ENCODE data around the gene MAGEE1.

MAGEE1 gene, protein sequence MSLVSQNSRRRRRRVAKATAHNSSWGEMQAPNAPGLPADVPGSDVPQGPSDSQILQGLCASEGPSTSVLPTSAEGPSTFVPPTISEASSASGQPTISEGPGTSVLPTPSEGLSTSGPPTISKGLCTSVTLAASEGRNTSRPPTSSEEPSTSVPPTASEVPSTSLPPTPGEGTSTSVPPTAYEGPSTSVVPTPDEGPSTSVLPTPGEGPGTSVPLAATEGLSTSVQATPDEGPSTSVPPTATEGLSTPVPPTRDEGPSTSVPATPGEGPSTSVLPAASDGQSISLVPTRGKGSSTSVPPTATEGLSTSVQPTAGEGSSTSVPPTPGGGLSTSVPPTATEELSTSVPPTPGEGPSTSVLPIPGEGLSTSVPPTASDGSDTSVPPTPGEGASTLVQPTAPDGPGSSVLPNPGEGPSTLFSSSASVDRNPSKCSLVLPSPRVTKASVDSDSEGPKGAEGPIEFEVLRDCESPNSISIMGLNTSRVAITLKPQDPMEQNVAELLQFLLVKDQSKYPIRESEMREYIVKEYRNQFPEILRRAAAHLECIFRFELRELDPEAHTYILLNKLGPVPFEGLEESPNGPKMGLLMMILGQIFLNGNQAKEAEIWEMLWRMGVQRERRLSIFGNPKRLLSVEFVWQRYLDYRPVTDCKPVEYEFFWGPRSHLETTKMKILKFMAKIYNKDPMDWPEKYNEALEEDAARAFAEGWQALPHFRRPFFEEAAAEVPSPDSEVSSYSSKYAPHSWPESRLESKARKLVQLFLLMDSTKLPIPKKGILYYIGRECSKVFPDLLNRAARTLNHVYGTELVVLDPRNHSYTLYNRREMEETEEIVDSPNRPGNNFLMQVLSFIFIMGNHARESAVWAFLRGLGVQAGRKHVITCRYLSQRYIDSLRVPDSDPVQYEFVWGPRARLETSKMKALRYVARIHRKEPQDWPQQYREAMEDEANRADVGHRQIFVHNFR

GRCh38 chrX:76427560-76428242 is at the start of gene MAGEE1:
MAGEE1 (plus strand) TSS chrX:76427710; CDS start chrX:76427931, 221 bp downstream.
- peak; percentile 45 for DNase-seq

- no peak for DNase-seq
These were observed 28.5 kb upstream of the MAGEE1 start for GRCh38 chrX:76398970-76399369.

DNA sequence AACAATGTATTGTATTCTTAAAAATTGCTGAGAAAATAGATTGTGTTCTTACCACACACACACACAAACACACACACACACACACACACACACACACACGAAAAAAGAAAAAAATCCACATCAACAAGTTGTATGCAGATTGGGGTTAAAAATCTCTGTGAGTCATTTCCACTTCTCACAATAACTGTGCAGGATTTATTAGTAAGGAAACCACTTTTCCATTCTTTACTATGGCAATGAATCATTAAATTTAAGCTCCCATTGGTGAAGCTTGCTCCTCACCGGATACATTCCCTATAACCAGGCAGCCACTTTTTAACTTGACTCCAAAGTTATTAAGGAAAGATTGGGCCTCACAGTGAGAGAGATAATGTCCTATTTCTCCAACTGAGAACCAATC is 19.7 kb upstream of the MAGEE1 start:
- DNase-seq, result no peak

GRCh38 chrX:76420237-76420636 is 7.3 kb upstream of the MAGEE1 start:
- no peak for DNase-seq

- no peak for DNase-seq
These were observed 977 bp downstream of the MAGEE1 start for GRCh38 chrX:76428243-76429130.

GRCh38 chrX:76433219-76433618 is 5.7 kb downstream of the MAGEE1 start:
- DNase-seq, result no peak

GRCh38 chrX:76434103-76434741 is 6.7 kb downstream of the MAGEE1 start:
- DNase-seq, result no peak

DNA sequence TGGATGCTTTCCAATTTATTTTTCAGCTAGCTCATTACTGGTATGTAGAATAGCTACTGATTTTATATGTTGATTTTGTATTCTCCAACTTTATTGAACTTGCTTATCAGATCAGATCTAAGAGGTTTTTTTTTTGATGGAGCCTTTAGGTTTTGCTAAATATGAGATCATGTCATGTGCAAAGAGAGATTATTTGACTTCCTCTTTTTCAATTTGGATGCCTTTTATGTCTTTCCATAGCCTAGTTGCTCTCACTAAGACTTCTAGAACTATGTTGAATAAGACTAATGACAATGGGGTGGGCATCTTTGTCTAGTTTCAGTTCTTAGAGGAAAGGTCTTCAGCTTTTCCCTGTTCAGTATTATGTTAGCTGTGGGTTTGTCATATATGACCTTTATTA is 11.7 kb downstream of the MAGEE1 start:
- DNase-seq, result no peak

DNA sequence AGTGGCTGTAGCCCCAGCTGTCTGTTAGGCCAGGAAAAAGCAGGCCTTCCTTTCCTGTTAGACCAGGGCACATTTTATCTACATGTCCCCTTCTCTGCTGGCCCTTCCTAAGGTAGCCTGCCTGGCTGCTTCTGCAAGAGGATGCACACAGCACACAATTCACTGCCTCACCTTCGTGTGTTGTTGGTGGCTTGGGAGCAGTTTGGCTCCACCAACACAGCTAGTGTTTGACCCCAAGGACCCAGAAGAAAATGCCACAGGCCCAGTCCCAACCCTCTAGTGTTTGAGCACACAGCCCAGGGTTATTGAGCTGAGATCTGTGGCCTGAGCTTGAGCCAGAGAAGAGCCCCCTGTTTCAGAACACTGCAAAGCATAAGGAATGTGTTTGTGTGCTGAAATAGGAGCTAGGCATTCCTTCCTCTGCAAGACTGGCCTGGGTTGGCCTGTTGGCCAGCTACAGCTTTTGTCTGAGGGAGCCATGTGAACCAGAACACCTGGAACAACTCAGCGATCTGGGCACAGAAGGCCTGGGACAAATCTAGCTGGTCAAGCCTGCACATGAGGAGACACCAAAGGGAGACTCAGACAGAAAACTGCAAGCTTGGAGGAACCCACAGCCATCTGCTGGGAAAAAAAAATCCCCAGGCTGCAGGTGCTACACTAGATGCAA is 26.4 kb downstream of the MAGEE1 start:
- no peak for DNase-seq

DNA sequence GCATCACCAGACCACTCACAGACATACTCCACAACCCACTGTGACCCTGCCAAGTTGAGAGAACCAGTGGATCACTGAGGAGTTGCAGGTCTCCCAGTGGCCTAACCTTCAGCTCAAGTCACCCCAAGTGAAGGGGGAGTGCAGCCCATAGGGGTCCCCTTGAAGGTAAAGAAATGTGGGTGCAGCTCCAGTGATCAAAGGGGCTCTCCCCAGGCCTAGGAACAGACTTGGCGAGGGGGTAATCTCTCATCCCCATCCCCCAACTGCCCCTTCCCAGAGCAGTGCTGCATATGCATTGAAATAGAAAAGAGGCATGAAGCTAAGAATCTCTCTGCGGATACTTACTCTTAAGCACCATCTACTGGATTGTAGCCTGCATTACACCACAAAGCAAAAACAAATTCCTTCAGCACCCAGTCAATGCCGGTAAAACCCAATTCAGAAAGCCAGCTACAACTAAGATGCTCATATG is 27.0 kb downstream of the MAGEE1 start:
- DNase-seq, result no peak

DNA sequence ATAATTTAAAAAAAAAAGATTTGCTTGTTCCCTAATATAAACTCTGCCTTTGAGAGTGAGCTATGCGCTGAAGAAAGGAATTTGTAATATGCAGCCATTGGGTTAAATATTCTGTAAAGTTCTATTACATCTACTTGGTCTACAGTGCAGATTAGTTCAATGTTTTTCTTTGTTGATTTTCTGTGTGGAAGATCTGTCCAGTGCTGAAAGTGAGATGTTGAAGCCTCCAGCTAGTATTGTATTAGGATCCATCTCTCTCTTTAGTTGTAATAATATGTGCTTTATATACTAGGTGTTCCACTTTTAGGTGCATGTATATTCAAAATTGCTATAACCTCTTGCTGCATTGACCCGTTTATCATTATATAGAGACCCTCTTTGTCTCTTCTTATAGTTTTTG is 49.8 kb downstream of the MAGEE1 start:
- no peak for DNase-seq

Measured in NCI-H2107 (cell line).